Osteocyte (in vitro differentiated cells): ENCODE measurements around the gene ERMP1. TPM values are rescaled to one million over a fixed set of nuclear protein-coding genes. Genes with fewer than 3 reads are reported as not detected.

Experiments used
- DNase-seq: peaks from one replicate; pipeline ENCODE4 v3.0.0; 2021; ENCODE audit warnings: mixed read lengths; ENCODE audit not compliant: unreplicated experiment; ENCODE audit errors: extremely low spot score
- H3K27ac Mint-ChIP-seq: one replicate; pipeline ENCODE4 v1.8.0; 2021; ENCODE audit warnings: mild to moderate bottlenecking, mixed read lengths; ENCODE audit not compliant: unreplicated experiment
- H3K27me3 Mint-ChIP-seq: one replicate; pipeline ENCODE4 v1.8.0; 2021; ENCODE audit warnings: mixed read lengths; ENCODE audit not compliant: unreplicated experiment
- H3K36me3 Mint-ChIP-seq: one replicate; pipeline ENCODE4 v1.8.0; 2021; ENCODE audit warnings: mixed read lengths; ENCODE audit not compliant: unreplicated experiment
- H3K4me1 Mint-ChIP-seq: one replicate; pipeline ENCODE4 v1.8.0; 2021; ENCODE audit warnings: mixed read lengths; ENCODE audit not compliant: unreplicated experiment
- H3K4me3 Mint-ChIP-seq: one replicate; pipeline ENCODE4 v1.8.0; 2021; ENCODE audit warnings: mild to moderate bottlenecking, moderate library complexity, mixed read lengths; ENCODE audit not compliant: unreplicated experiment
- H3K9me3 Mint-ChIP-seq: one replicate; pipeline ENCODE4 v1.8.0; 2021; ENCODE audit warnings: mixed read lengths; ENCODE audit not compliant: unreplicated experiment
- total RNA-seq: library from RNA; stranded (reverse); gene quantifications from 2 replicates; pipeline ENCODE4 v1.2.1, GENCODE V29; 2021
- TF ChIP-seq, protein P1 (sequence below): fragments of 200-600 bp; sonication (generic); IDR thresholded peaks from 2 replicates; pipeline ENCODE4 v1.5.0; 2021; ENCODE audit warnings: antibody characterized with exemption, mild to moderate bottlenecking, moderate library complexity

Gene ERMP1
- total RNA-seq, 1 donor from 2014 or later = 19.7 TPM

DNA sequence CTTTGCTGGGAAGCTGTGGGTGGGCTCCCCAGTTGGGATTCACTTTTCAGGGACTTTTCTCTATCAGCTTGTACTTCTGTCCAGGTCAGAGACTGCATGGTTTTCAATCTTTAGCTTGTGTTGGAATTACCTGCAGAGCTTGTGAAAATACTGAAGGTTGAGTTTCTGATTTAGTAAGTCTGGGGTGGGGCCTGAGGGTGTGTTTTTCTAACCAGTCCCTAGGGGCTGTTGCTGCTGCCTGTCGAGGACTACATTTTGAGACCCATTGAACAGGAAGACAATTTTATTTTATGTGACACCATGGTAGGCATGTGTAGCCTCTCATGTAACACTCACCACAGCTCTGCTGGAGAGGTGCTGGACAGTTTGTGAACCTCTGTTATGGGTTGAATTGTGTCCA is 43.1 kb upstream of the ERMP1 start:
- Mint-ChIP-seq H3K9me3 (no peaks in the 10 kb centered on the region), H3K4me3 (no peak overlapping the region), H3K4me1 (peaks cover 10% of the 10 kb centered on the region), H3K27me3 (no peaks in the 10 kb centered on the region), H3K36me3 (no peaks in the 10 kb centered on the region), H3K27ac (no peak overlapping the region)
- TF ChIP-seq, protein P1, sequence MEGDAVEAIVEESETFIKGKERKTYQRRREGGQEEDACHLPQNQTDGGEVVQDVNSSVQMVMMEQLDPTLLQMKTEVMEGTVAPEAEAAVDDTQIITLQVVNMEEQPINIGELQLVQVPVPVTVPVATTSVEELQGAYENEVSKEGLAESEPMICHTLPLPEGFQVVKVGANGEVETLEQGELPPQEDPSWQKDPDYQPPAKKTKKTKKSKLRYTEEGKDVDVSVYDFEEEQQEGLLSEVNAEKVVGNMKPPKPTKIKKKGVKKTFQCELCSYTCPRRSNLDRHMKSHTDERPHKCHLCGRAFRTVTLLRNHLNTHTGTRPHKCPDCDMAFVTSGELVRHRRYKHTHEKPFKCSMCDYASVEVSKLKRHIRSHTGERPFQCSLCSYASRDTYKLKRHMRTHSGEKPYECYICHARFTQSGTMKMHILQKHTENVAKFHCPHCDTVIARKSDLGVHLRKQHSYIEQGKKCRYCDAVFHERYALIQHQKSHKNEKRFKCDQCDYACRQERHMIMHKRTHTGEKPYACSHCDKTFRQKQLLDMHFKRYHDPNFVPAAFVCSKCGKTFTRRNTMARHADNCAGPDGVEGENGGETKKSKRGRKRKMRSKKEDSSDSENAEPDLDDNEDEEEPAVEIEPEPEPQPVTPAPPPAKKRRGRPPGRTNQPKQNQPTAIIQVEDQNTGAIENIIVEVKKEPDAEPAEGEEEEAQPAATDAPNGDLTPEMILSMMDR = no peak
- DNase-seq = no peak

DNA sequence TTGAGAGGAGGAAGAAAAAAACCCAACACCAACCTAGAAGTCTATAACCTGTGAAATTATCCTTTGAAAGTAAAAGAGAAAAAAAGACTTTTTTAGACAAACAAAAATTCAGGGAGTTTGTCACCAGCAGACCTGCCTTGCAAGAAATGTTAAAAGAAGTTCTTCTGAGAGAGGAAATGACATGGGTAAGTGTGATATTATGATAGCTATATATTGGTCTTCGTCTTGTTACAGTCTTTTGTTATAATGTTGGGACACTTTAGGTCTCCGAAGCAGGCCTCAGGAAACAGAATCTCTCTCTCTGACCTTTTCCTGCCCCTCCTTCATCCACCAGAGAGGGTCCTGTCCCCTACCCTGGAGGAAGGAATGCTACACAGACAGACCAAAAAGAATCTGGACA is 41.1 kb upstream of the ERMP1 start:
- Mint-ChIP-seq H3K27ac (no peak overlapping the region), H3K36me3 (no peaks in the 10 kb centered on the region), H3K4me3 (no peak overlapping the region), H3K27me3 (no peaks in the 10 kb centered on the region), H3K9me3 (no peaks in the 10 kb centered on the region), H3K4me1 (peaks cover 12% of the 10 kb centered on the region)
- DNase-seq = no peak
- TF ChIP-seq, protein P1 = no peak

DNA sequence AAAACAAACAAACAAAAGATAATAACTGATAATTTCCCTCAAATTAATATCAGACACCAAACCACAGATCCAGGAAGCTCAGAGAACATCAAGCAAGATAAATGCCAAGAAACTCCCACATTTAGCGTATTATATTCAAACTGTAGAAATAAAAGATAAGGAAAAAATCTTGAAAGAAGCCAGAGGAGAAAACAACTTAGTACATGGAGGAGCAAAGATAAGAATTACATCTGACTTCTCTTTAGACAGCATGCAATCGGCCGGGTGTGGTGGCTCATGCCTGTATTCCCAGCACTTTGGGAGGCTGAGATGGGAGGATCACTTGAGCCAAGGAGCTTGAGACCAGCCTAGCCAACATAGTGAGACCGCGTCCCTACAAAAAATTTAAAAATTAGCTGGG is 40.5 kb upstream of the ERMP1 start:
- no peak for DNase-seq
- TF ChIP-seq, protein P1 = no peak
- Mint-ChIP-seq H3K4me1 (peaks cover 12% of the 10 kb centered on the region), H3K27me3 (no peaks in the 10 kb centered on the region), H3K9me3 (no peaks in the 10 kb centered on the region), H3K27ac (no peak overlapping the region), H3K36me3 (no peaks in the 10 kb centered on the region), H3K4me3 (no peak overlapping the region)

DNA sequence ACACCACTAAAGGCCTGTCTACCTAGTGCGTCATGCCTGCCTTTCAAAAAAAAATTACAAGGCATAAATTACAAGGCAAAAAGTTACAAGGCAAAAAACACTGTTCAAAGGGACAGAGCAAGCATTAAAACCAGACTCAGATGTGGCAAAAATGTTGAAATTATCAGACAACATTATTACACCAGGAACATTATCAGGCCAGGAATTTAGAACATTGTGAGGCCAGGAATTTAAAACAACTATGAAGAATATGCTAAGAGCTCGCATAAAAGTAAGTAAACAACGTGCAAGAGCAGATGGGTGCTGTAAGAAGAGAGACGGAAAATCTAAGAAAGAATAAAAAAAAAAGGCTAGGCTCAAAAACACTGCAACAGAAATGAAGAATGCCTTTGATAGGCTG is 39.6 kb upstream of the ERMP1 start:
- H3K27ac Mint-ChIP-seq = no peak overlapping the region
- DNase-seq = no peak

DNA sequence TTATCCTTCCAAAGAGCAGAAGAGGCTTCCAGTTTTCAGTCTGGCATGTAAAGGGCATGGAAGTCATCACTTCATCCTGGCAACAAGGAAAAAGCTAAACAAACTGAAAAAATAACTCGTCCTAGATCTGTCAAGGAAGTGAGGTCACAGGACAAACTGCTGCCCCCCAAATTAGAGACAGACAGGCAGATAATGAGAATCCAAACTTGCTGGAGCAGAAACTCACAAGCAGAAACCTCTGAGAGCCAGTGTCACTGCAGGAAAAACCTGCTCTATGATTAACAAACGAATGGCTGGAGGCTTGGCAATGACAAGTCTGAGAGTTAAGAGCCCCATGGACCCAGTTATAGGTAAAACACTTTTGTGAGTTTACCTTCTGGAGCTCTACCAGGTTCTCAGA is 38.9 kb upstream of the ERMP1 start:
- Mint-ChIP-seq H3K4me1 (peaks cover 20% of the 10 kb centered on the region), H3K27me3 (no peaks in the 10 kb centered on the region), H3K36me3 (no peaks in the 10 kb centered on the region), H3K9me3 (no peaks in the 10 kb centered on the region), H3K4me3 (no peak overlapping the region), H3K27ac (no peak overlapping the region)
- no peak for DNase-seq
- TF ChIP-seq, protein P1 = no peak

More for the DNA sequence above, 39.6 kb upstream of the ERMP1 start:
- Mint-ChIP-seq H3K4me1 (peaks cover 20% of the 10 kb centered on the region), H3K9me3 (no peaks in the 10 kb centered on the region), H3K36me3 (no peaks in the 10 kb centered on the region), H3K27me3 (no peaks in the 10 kb centered on the region), H3K4me3 (no peak overlapping the region)
- TF ChIP-seq, protein P1 = no peak
